ENCODE data around the gene RDH16.

- no peak for TF ChIP-seq CTCF (conservative IDR thresholded peaks at IDR 0.05)
- no peak for TF ChIP-seq ZFX (IDR thresholded peaks at IDR 0.05)
These were observed 35.4 kb downstream of the RDH16 start for GRCh38 chr12:56922031-56922430.

Measured in C4-2B (cell line).